H1 (cell line): Measurements from ENCODE around the gene ANXA4. TPM values are rescaled to one million over a fixed set of nuclear protein-coding genes. Genes with fewer than 3 reads are reported as not detected.

ENCODE experiments used
- CTCF ChIA-PET: fragments of 300-600 bp; sonication (Branson Sonifier 250); formaldehyde crosslinking; loops from one replicate; lab custom pipeline; 2021; ENCODE audit not compliant: partially characterized antibody; lab: Charles Lee
- POLR2A ChIA-PET: fragments of 300-600 bp; sonication (Branson Sonifier 250); formaldehyde crosslinking; loops from one replicate; lab custom pipeline; 2021; ENCODE audit warnings: inconsistent platforms; ENCODE audit not compliant: partially characterized antibody; lab: Charles Lee
- DNase-seq, 2 experiments: peaks; one replicate each; pipeline versions ENCODE4 v3.0.0 to v3.0.0-alpha.2; 2010 to 2022; ENCODE audit warnings: low spot score in 2 of 2, low read depth in 1 of 2, mixed read lengths in 1 of 2
- FAIRE-seq: peaks from 2 replicates; lab custom pipeline; 2011; peaks lifted over from hg19 to GRCh38; lab: Jason Lieb, UNC
- H2AFZ ChIP-seq: 2 replicates; pipeline ENCODE4 v1.8.1; 2012; ENCODE audit warnings: low read length, inconsistent platforms
- H2AK5ac ChIP-seq: 2 replicates; pipeline ENCODE4 v1.6.1; 2013; ENCODE audit warnings: low read depth, low read length
- H2BK120ac ChIP-seq: replicated peaks from 2 replicates; pipeline ENCODE3; 2013; ENCODE audit warnings: low read depth, low read length, inconsistent platforms
- H2BK12ac ChIP-seq: 2 replicates; pipeline ENCODE4 v1.6.1; 2013; ENCODE audit warnings: low read depth, low read length
- H2BK15ac ChIP-seq: 2 replicates; pipeline ENCODE4 v1.6.1; 2013; ENCODE audit warnings: low read length
- H2BK20ac ChIP-seq: 2 replicates; pipeline ENCODE4 v1.6.1; 2013; ENCODE audit warnings: low read length
- H2BK5ac ChIP-seq: 2 replicates; pipeline ENCODE4 v1.6.1; 2013; ENCODE audit warnings: low read depth, low read length
- H3K14ac ChIP-seq: 2 replicates; pipeline ENCODE4 v1.6.1; 2013; ENCODE audit warnings: inconsistent platforms; ENCODE audit not compliant: insufficient read length
- H3K18ac ChIP-seq: 2 replicates; pipeline ENCODE4 v1.6.1; 2013; ENCODE audit warnings: low read length; ENCODE audit errors: extremely low read depth
- H3K23ac ChIP-seq: 2 replicates; pipeline ENCODE4 v1.6.1; 2013; ENCODE audit warnings: inconsistent platforms; ENCODE audit not compliant: insufficient read length
- H3K23me2 ChIP-seq: 2 replicates; pipeline ENCODE4 v1.6.1; 2013; ENCODE audit warnings: low read depth, low read length
- H3K27ac ChIP-seq: 2 replicates; pipeline ENCODE4 v1.6.1; 2011; ENCODE audit warnings: low read depth, low read length, inconsistent platforms
- H3K27me3 ChIP-seq, 4 experiments: replicated peaks in 1 of 4; 1 replicate in 1 of 4; 2 replicates in 3 of 4; pipeline versions ENCODE4 v1.6.1 to v1.8.1; 2011 to 2013; ENCODE audit warnings: low read length in 3 of 4, mild to moderate bottlenecking in 3 of 4, inconsistent platforms in 2 of 4, mixed read lengths in 2 of 4, moderate library complexity in 1 of 4; ENCODE audit not compliant: control insufficient read depth in 3 of 4, insufficient read depth in 3 of 4; ENCODE audit errors: extremely low read depth in 1 of 4
- H3K36me3 ChIP-seq, 4 experiments: 2 replicates each; pipeline versions ENCODE4 v1.6.1 to v1.8.1; 2011 to 2013; ENCODE audit warnings: mild to moderate bottlenecking in 4 of 4, low read length in 3 of 4, moderate library complexity in 2 of 4, control low read depth in 1 of 4, inconsistent platforms in 1 of 4; ENCODE audit not compliant: insufficient read depth in 4 of 4, control insufficient read depth in 2 of 4
- H3K4ac ChIP-seq: replicated peaks from 2 replicates; pipeline ENCODE3; 2013; ENCODE audit warnings: low read length, low read depth, mixed read lengths, inconsistent platforms; ENCODE audit not compliant: insufficient read length
- H3K4me1 ChIP-seq, 4 experiments: replicated peaks in 1 of 4; 1 replicate in 1 of 4; 2 replicates in 3 of 4; pipeline versions ENCODE4 v1.6.1 to v1.8.1; 2011 to 2013; ENCODE audit warnings: low read length in 3 of 4, inconsistent platforms in 2 of 4, mixed read lengths in 1 of 4; ENCODE audit not compliant: insufficient read depth in 4 of 4, control insufficient read depth in 3 of 4
- H3K4me2 ChIP-seq, 2 experiments: 2 replicates each; pipeline versions ENCODE4 v1.6.1 to v1.8.1; 2011 to 2013; ENCODE audit warnings: low read depth in 2 of 2, low read length in 2 of 2, control low read depth in 1 of 2, inconsistent platforms in 1 of 2, mild to moderate bottlenecking in 1 of 2; ENCODE audit not compliant: insufficient read depth in 1 of 2
- H3K4me3 ChIP-seq, 4 experiments: fragments of 200-600, 300-600 bp in 1 of 4; sonication (generic), shearing (Covaris generic), sonication (Bioruptor Twin) in 1 of 4; 2 replicates each; pipeline versions ENCODE4 v1.5.1 to v1.8.1; 2011 to 2016; ENCODE audit warnings: low read length in 4 of 4, low read depth in 3 of 4, control low read depth in 2 of 4, inconsistent platforms in 2 of 4, mild to moderate bottlenecking in 2 of 4, mixed read lengths in 1 of 4, moderate library complexity in 1 of 4; ENCODE audit not compliant: insufficient read depth in 2 of 4; ENCODE audit errors: extremely low read depth in 1 of 4
- H3K56ac ChIP-seq: replicated peaks from 2 replicates; pipeline ENCODE3; 2013; ENCODE audit warnings: low read depth, mild to moderate bottlenecking, mixed read lengths, low read length, inconsistent platforms; ENCODE audit not compliant: insufficient read length
- H3K79me1 ChIP-seq: 2 replicates; pipeline ENCODE4 v1.6.1; 2013; ENCODE audit warnings: low read depth, low read length, control low read depth
- H3K79me2 ChIP-seq, 2 experiments: 2 replicates each; pipeline versions ENCODE4 v1.6.1 to v1.8.1; 2012 to 2013; ENCODE audit warnings: low read length in 2 of 2, mild to moderate bottlenecking in 2 of 2, inconsistent platforms in 1 of 2; ENCODE audit not compliant: insufficient read depth in 2 of 2, control insufficient read depth in 1 of 2
- H3K9ac ChIP-seq, 4 experiments: replicated peaks in 1 of 4; 1 replicate in 1 of 4; 2 replicates in 3 of 4; pipeline versions ENCODE4 v1.6.1 to v1.8.1; 2011 to 2013; ENCODE audit warnings: low read depth in 3 of 4, low read length in 3 of 4, control low read depth in 2 of 4, mild to moderate bottlenecking in 2 of 4, moderate library complexity in 2 of 4, inconsistent platforms in 1 of 4; ENCODE audit errors: extremely low read depth in 1 of 4
- H3K9me3 ChIP-seq, 2 experiments: 2 replicates each; pipeline versions ENCODE4 v1.6.1 to v1.8.1; 2012 to 2013; ENCODE audit warnings: mild to moderate bottlenecking in 2 of 2, moderate library complexity in 2 of 2, control low read depth in 1 of 2, inconsistent platforms in 1 of 2, low read depth in 1 of 2, low read length in 1 of 2, mixed read lengths in 1 of 2; ENCODE audit not compliant: insufficient read depth in 2 of 2
- H4K20me1 ChIP-seq, 2 experiments: replicated peaks in 1 of 2; 2 replicates each; pipeline versions ENCODE3 to v1.8.1; 2011 to 2013; ENCODE audit warnings: inconsistent platforms in 2 of 2, low read length in 2 of 2, mild to moderate bottlenecking in 1 of 2; ENCODE audit not compliant: insufficient read depth in 2 of 2, control insufficient read depth in 1 of 2
- H4K5ac ChIP-seq: 2 replicates; pipeline ENCODE4 v1.6.1; 2013; ENCODE audit warnings: low read length, low read depth, mixed read lengths, inconsistent platforms; ENCODE audit not compliant: insufficient read length
- H4K8ac ChIP-seq: 2 replicates; pipeline ENCODE4 v1.8.0; 2013; ENCODE audit warnings: mild to moderate bottlenecking, moderate library complexity, low read length, inconsistent platforms; ENCODE audit not compliant: insufficient read depth; ENCODE audit errors: extremely low read depth
- H4K91ac ChIP-seq: replicated peaks from 2 replicates; pipeline ENCODE3; 2013; ENCODE audit warnings: low read length, mixed read lengths, inconsistent platforms; ENCODE audit not compliant: insufficient read length
- CBX5 ChIP-seq: fragments of 300-800, 300-1000 bp; sonication (generic); IDR thresholded peaks from 2 replicates; pipeline ENCODE4 v1.7.1; 2016; ENCODE audit warnings: antibody characterized with exemption, low read length, low read depth
- GTF2F1 ChIP-seq: IDR thresholded peaks from 2 replicates; pipeline ENCODE4 v1.6.1; 2012; ENCODE audit warnings: low read depth, low read length, improper control_type of control experiment, borderline replicate concordance
- WGBS, 2 experiments: shearing (Covaris generic) in 1 of 2; methylation state at CpG; one replicate each; pipeline versions ENCODE4 v1.1.6 to v1.1.7; 2013 to 2015; ENCODE audit warnings: low lambda C conversion rate in 2 of 2, mixed read lengths in 2 of 2, inconsistent platforms in 1 of 2, low coverage in 1 of 2, missing lambda C conversion rate in 1 of 2; ENCODE audit not compliant: insufficient replicate concordance in 2 of 2, insufficient coverage in 1 of 2, insufficient read length in 1 of 2; ENCODE audit errors: extremely low coverage in 1 of 2, missing lambda C conversion rate in 1 of 2; 5-methylcytosine and 5-hydroxymethylcytosine counted together
- polyA plus RNA-seq, 7 experiments: library from polyadenylated mRNA; depleted of rRNA in 3 of 7; stranded (reverse) in 5 of 7; unstranded in 2 of 7; fragments of >200 nt in 5 of 7; fragments of 200-250 nt in 2 of 7; gene quantifications; 1 replicate in 5 of 7; 2 replicates in 1 of 7; 4 replicates in 1 of 7; pipeline versions ENCODE4 v1.2.1 to v1.2.3, GENCODE V29; 2011 to 2013; ENCODE audit warnings: missing spikeins in 2 of 7, mixed read lengths in 2 of 7
- total RNA-seq: library from RNA; stranded (reverse); fragmentation: NEBNext Ultra II Directional; extraction: Animal tissue kit (Norgen Biotek cat#: 25700); gene quantifications from 2 replicates; pipeline ENCODE4 v1.2.1, GENCODE V29; 2021

The ANXA4 gene
- total and polyA plus RNA-seq, 2 of the 8 experiments (the other 6 are each of a cell fraction or from before 2014, with no cell fraction given): 9.4 to 17.6 TPM

GRCh38 chr2:69768789-69769188 is 26.9 kb downstream of the ANXA4 start:
- Histone ChIP-seq H3K27ac (no peak overlapping the region), H3K9me3 (no peaks in the 10 kb centered on the region), H3K4me1 (peaks cover 0 to 4% (median 2%) of the 10 kb centered on the region in 4 experiments; a peak in 4 of 7 replicates), H3K56ac (no peak overlapping the region), H2BK12ac (no peak overlapping the region), H3K4me2 (no peak overlapping the region), H3K27me3 (no peaks in the 10 kb centered on the region), H2AK5ac (no peak overlapping the region), H2BK5ac (no peak overlapping the region), H2BK120ac (no peak overlapping the region), H3K79me1 (no peaks in the 10 kb centered on the region; the same call in 1 of the 2 replicates), H3K36me3 (no peaks in the 10 kb centered on the region; a peak in 1 of 8 replicates), H4K91ac (no peak overlapping the region), H2BK15ac (no peak overlapping the region), H3K23ac (no peak overlapping the region), H3K18ac (no peak overlapping the region), H3K4ac (no peak overlapping the region), H4K5ac (no peak overlapping the region), H2BK20ac (no peak overlapping the region), H4K20me1 (no peaks in the 10 kb centered on the region), H3K14ac (no peak overlapping the region), H4K8ac (no peak overlapping the region), H3K23me2 (no peaks in the 10 kb centered on the region), H2AFZ (no peak overlapping the region), H3K4me3 (no peak overlapping the region), H3K9ac (no peak overlapping the region), H3K79me2 (no peaks in the 10 kb centered on the region)
- no peak for TF ChIP-seq CBX5
- TF ChIP-seq GTF2F1: no peak
- POLR2A ChIA-PET: interaction anchor here (1.5 kb wide), 1 partner anchor 8 kb away, joined by 4 read pairs; no protein-coding TSS in a partner anchor
- DNase-seq (no peak), FAIRE-seq (no peak)
- CTCF ChIA-PET: interaction anchor here (0.6 to 1.8 kb wide), 6 partner anchors 13 to 241 kb away, joined by 3 to 5 read pairs (median 3); no protein-coding TSS in a partner anchor
- 89% methylated on average over 2 of the region's 2 CpGs; no CpG with 5 or more reads in 1 of the 2 experiments for WGBS, 2 experiments
